H4 (cell line): ENCODE results near the gene CCDC34. TPM values are rescaled to one million over a fixed set of nuclear protein-coding genes. Genes with fewer than 3 reads are reported as not detected.
A peak's percentile ranks its signal among the peaks of the same experiment; 100 is the strongest.

Experiments used
- DNase-seq: peaks from one replicate; pipeline ENCODE4 v3.0.0-alpha.2; 2015; ENCODE audit warnings: low spot score
- total RNA-seq: library from RNA; depleted of rRNA; stranded (reverse); fragments of >200 nt; shearing (Covaris generic); gene quantifications from 2 replicates; pipeline ENCODE4 v1.2.3, GENCODE V29; 2014

The CCDC34 gene
- total RNA-seq, 1 experiment from 2014 or later, result 29.7 TPM

- DNase-seq, result peak; percentile 34
Observed at GRCh38 chr11:27392278-27393114, 29.5 kb upstream of the CCDC34 start.

GRCh38 chr11:27391331-27392015, 28.5 kb upstream of the CCDC34 start:
- DNase-seq, result no peak

GRCh38 chr11:27390318-27391295, 27.6 kb upstream of the CCDC34 start:
- no peak for DNase-seq

- no peak for DNase-seq
Observed at GRCh38 chr11:27388869-27389268, 25.9 kb upstream of the CCDC34 start.

GRCh38 chr11:27388001-27388400, 25.0 kb upstream of the CCDC34 start:
- DNase-seq, result no peak

GRCh38 chr11:27387362-27387761, 24.3 kb upstream of the CCDC34 start:
- DNase-seq, result no peak

- DNase-seq, result no peak
Observed at GRCh38 chr11:27386181-27386845, 23.3 kb upstream of the CCDC34 start.

- peak; percentile 52 for DNase-seq
Observed at GRCh38 chr11:27385245-27385644, 22.2 kb upstream of the CCDC34 start.

- no peak for DNase-seq
Observed at GRCh38 chr11:27384227-27384626, 21.2 kb upstream of the CCDC34 start.

GRCh38 chr11:27383645-27384044, 20.6 kb upstream of the CCDC34 start:
- DNase-seq, result no peak

- DNase-seq, result no peak
Observed at GRCh38 chr11:27381238-27381666, 18.2 kb upstream of the CCDC34 start.

- no peak for DNase-seq
Observed at GRCh38 chr11:27380771-27381170, 17.8 kb upstream of the CCDC34 start.

GRCh38 chr11:27379449-27379848, 16.4 kb upstream of the CCDC34 start:
- no peak for DNase-seq

- DNase-seq, result no peak
Observed at GRCh38 chr11:27375370-27375769, 12.4 kb upstream of the CCDC34 start.

GRCh38 chr11:27373856-27374602, 11.0 kb upstream of the CCDC34 start:
- DNase-seq, result no peak

- no peak for DNase-seq
Observed at GRCh38 chr11:27373392-27373791, 10.4 kb upstream of the CCDC34 start.

GRCh38 chr11:27372164-27372563, 9.1 kb upstream of the CCDC34 start:
- no peak for DNase-seq

- DNase-seq, result no peak
Observed at GRCh38 chr11:27371489-27371888, 8.5 kb upstream of the CCDC34 start.

GRCh38 chr11:27370374-27370773, 7.4 kb upstream of the CCDC34 start:
- peak; percentile 17 for DNase-seq

- no peak for DNase-seq
Observed at GRCh38 chr11:27367881-27368280, 4.9 kb upstream of the CCDC34 start.
